ENCODE results near the gene MCF2. TPM values are rescaled to one million over a fixed set of nuclear protein-coding genes. Genes with fewer than 3 reads are reported as not detected.

MCF2 gene
- total RNA-seq, 4 donors from 2014 or later, result 0.20 to 0.22 TPM; not detected in 2

GRCh38 chrX:139566981-139567380, 141.0 kb downstream of the MCF2 start:
- WGBS, 2 donors, result 82 to 95% methylated on average over 1 of the region's 1 CpG
- no peak for TF ChIP-seq CTCF (IDR thresholded peaks at IDR 0.05)
- Histone ChIP-seq H3K4me1 (no peaks in the 10 kb centered on the region), H3K4me3 (no peak overlapping the region), H3K27me3 (peaks cover 0 to 17% of the 10 kb centered on the region in 2 donors), H3K36me3 (no peaks in the 10 kb centered on the region), H3K27ac (no peak overlapping the region), H3K9me3 (no peaks in the 10 kb centered on the region)
- DNase-seq (ENCODE audit: low spot score in 2 of 2), result no peak

GRCh38 chrX:139563251-139563650, 144.7 kb downstream of the MCF2 start:
- Histone ChIP-seq H3K4me1 (no peaks in the 10 kb centered on the region), H3K9me3 (no peaks in the 10 kb centered on the region), H3K36me3 (no peaks in the 10 kb centered on the region), H3K27ac (no peak overlapping the region), H3K27me3 (peaks cover 0 to 8% of the 10 kb centered on the region in 2 donors), H3K4me3 (no peak overlapping the region)
- WGBS, 2 donors, result 73 to 87% methylated on average over 5 of the region's 5 CpGs
- no peak for DNase-seq (ENCODE audit: low spot score in 2 of 2)
- no peak for TF ChIP-seq EP300 (IDR thresholded peaks at IDR 0.05)
- no peak for TF ChIP-seq POLR2A (IDR thresholded peaks at IDR 0.05)
- TF ChIP-seq CTCF (IDR thresholded peaks at IDR 0.05), result no peak

GRCh38 chrX:139560221-139560620, 147.7 kb downstream of the MCF2 start:
- TF ChIP-seq EP300 (IDR thresholded peaks at IDR 0.05), result no peak
- TF ChIP-seq POLR2A (IDR thresholded peaks at IDR 0.05), result no peak
- no peak for TF ChIP-seq CTCF (IDR thresholded peaks at IDR 0.05)
- Histone ChIP-seq H3K27me3 (peaks cover 0 to 8% of the 10 kb centered on the region in 2 donors), H3K27ac (no peak overlapping the region), H3K4me3 (no peak overlapping the region), H3K9me3 (no peaks in the 10 kb centered on the region), H3K36me3 (no peaks in the 10 kb centered on the region), H3K4me1 (no peaks in the 10 kb centered on the region)
- DNase-seq (ENCODE audit: low spot score in 2 of 2), result no peak

GRCh38 chrX:139559383-139560042, 148.5 kb downstream of the MCF2 start:
- 28 to 34% methylated on average over 9 of the region's 9 CpGs for WGBS, 2 donors
- H3K9me3 ChIP-seq, result no peaks in the 10 kb centered on the region
- H3K4me3 ChIP-seq, result no peak overlapping the region
- H3K27ac ChIP-seq, result no peak overlapping the region
- peaks cover 0 to 6% of the 10 kb centered on the region in 2 donors for H3K27me3 ChIP-seq
- H3K36me3 ChIP-seq, result no peaks in the 10 kb centered on the region
- TF ChIP-seq POLR2A (IDR thresholded peaks at IDR 0.05), result no peak
- TF ChIP-seq CTCF (IDR thresholded peaks at IDR 0.05), result peak; percentile 20 to 53 (median 45)
- H3K4me1 ChIP-seq, result no peaks in the 10 kb centered on the region
- DNase-seq (ENCODE audit: low spot score in 2 of 2), result peak in 1 of 2 donors; percentile 72

- H3K27ac ChIP-seq, result no peak overlapping the region
- H3K27me3 ChIP-seq, result peaks cover 0 to 6% of the 10 kb centered on the region in 2 donors
- TF ChIP-seq CTCF (IDR thresholded peaks at IDR 0.05) (no peak), POLR2A (IDR thresholded peaks at IDR 0.05) (no peak), EP300 (IDR thresholded peaks at IDR 0.05) (no peak)
- no peak overlapping the region for H3K4me3 ChIP-seq
- DNase-seq (ENCODE audit: low spot score in 2 of 2), result no peak
- H3K4me1 ChIP-seq, result no peaks in the 10 kb centered on the region
- H3K36me3 ChIP-seq, result no peaks in the 10 kb centered on the region
- no peaks in the 10 kb centered on the region for H3K9me3 ChIP-seq
- 73 to 80% methylated on average over 25 to 26 of the region's 26 CpGs for WGBS, 2 donors
Observed at GRCh38 chrX:139554991-139555675, 152.8 kb downstream of the MCF2 start.
